NCI-H1092 (cell line): ENCODE data around the gene IGF1.

Experiments
- DNase-seq: peaks from one replicate; lab custom pipeline; 2025; lab: John Stamatoyannopoulos, UW

IGF1 gene

GRCh38 chr12:102480406-102480805, at the start of gene IGF1:
Gene IGF1, minus strand, starts transcription at chr12:102480563. Its CDS starts 182 bp downstream, at chr12:102480381.
- no peak for DNase-seq

GRCh38 chr12:102528111-102528510, 47.7 kb upstream of the IGF1 start:
- no peak for DNase-seq

- no peak for DNase-seq
Observed at GRCh38 chr12:102527171-102527720, 46.9 kb upstream of the IGF1 start.

GRCh38 chr12:102526656-102527055, 46.3 kb upstream of the IGF1 start:
- DNase-seq: no peak

GRCh38 chr12:102522768-102523167, 42.4 kb upstream of the IGF1 start:
- no peak for DNase-seq

- no peak for DNase-seq
Observed at GRCh38 chr12:102521662-102522277, 41.4 kb upstream of the IGF1 start.

- no peak for DNase-seq
Observed at GRCh38 chr12:102518871-102519270, 38.5 kb upstream of the IGF1 start.

GRCh38 chr12:102514696-102515095, 34.3 kb upstream of the IGF1 start:
- no peak for DNase-seq

- DNase-seq: no peak
Observed at GRCh38 chr12:102513739-102514138, 33.4 kb upstream of the IGF1 start.

- DNase-seq: no peak
Observed at GRCh38 chr12:102513272-102513671, 32.9 kb upstream of the IGF1 start.

- DNase-seq: no peak
Observed at GRCh38 chr12:102512523-102512922, 32.2 kb upstream of the IGF1 start.

- no peak for DNase-seq
Observed at GRCh38 chr12:102511575-102511974, 31.2 kb upstream of the IGF1 start.

- DNase-seq: no peak
Observed at GRCh38 chr12:102510463-102510862, 30.1 kb upstream of the IGF1 start.

GRCh38 chr12:102510031-102510430, 29.7 kb upstream of the IGF1 start:
- no peak for DNase-seq

GRCh38 chr12:102509123-102509626, 28.8 kb upstream of the IGF1 start:
- no peak for DNase-seq

GRCh38 chr12:102508052-102508451, 27.7 kb upstream of the IGF1 start:
- no peak for DNase-seq

- no peak for DNase-seq
Observed at GRCh38 chr12:102507301-102507700, 26.9 kb upstream of the IGF1 start.

GRCh38 chr12:102504871-102505270, 24.5 kb upstream of the IGF1 start:
- DNase-seq: no peak

- DNase-seq: no peak
Observed at GRCh38 chr12:102504280-102504679, 23.9 kb upstream of the IGF1 start.

GRCh38 chr12:102503831-102504230, 23.5 kb upstream of the IGF1 start:
- DNase-seq: no peak

- DNase-seq: no peak
Observed at GRCh38 chr12:102503056-102503681, 22.8 kb upstream of the IGF1 start.

- no peak for DNase-seq
Observed at GRCh38 chr12:102501773-102502172, 21.4 kb upstream of the IGF1 start.

GRCh38 chr12:102498471-102498870, 18.1 kb upstream of the IGF1 start:
- no peak for DNase-seq

GRCh38 chr12:102497743-102498142, 17.4 kb upstream of the IGF1 start:
- DNase-seq: no peak
